Measurements from ENCODE around the gene EHBP1.

DNA sequence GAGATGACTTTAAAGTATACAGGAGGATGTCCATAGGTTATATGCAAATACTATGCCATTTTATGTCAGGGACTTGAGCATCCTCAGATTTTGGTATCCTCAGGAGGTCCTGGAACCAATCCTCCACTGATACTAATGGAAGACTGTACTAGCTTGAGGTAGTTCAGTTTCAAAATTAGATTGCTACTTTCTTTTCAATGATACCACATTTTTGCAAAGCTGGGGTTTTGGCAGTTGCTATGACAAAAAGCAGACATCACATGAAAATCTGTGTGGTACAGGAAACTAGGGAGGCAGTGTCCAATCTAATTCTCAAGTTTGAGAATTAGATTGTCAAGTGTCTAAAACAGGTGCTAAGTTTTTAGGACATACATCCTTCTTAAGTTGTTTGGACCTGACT, 14.2 kb downstream of the EHBP1 start:
- TF ChIP-seq EZH2 (IDR thresholded peaks at IDR 0.05; ENCODE audit: borderline replicate concordance, low read depth, low read length, poor library complexity, severe bottlenecking) = no peak
- TF ChIP-seq, protein P1, sequence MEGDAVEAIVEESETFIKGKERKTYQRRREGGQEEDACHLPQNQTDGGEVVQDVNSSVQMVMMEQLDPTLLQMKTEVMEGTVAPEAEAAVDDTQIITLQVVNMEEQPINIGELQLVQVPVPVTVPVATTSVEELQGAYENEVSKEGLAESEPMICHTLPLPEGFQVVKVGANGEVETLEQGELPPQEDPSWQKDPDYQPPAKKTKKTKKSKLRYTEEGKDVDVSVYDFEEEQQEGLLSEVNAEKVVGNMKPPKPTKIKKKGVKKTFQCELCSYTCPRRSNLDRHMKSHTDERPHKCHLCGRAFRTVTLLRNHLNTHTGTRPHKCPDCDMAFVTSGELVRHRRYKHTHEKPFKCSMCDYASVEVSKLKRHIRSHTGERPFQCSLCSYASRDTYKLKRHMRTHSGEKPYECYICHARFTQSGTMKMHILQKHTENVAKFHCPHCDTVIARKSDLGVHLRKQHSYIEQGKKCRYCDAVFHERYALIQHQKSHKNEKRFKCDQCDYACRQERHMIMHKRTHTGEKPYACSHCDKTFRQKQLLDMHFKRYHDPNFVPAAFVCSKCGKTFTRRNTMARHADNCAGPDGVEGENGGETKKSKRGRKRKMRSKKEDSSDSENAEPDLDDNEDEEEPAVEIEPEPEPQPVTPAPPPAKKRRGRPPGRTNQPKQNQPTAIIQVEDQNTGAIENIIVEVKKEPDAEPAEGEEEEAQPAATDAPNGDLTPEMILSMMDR (conservative IDR thresholded peaks at IDR 0.05; ENCODE audit: low read depth, low read length) = no peak
